GM19043 (cell line): ENCODE measurements around the gene CA11.

ENCODE experiments used
- ATAC-seq: cut with Tn5 transposase; IDR thresholded peaks from one replicate; pipeline ENCODE4 v1.9.1; 2021; ENCODE audit warnings: low read depth; ENCODE audit not compliant: unreplicated experiment

Gene CA11

GRCh38 chr19:48615231-48616040, 30.6 kb downstream of the CA11 start:
- no peak for ATAC-seq

- ATAC-seq, result no peak
Measured at GRCh38 chr19:48614436-48615230, 31.4 kb downstream of the CA11 start, which contains the start of gene FAM83E. Gene FAM83E, minus strand, starts transcription at chr19:48615076. Its CDS starts 1,704 bp downstream, at chr19:48613372.

- ATAC-seq, result no peak
Measured at GRCh38 chr19:48613852-48614435, 32.0 kb downstream of the CA11 start.

- ATAC-seq, result no peak
Measured at GRCh38 chr19:48613024-48613851, 32.7 kb downstream of the CA11 start.

GRCh38 chr19:48611872-48612271, 34.1 kb downstream of the CA11 start:
- no peak for ATAC-seq

- no peak for ATAC-seq
Measured at GRCh38 chr19:48609571-48610108, 36.3 kb downstream of the CA11 start.

GRCh38 chr19:48608798-48609263, 37.2 kb downstream of the CA11 start:
- ATAC-seq, result no peak

- ATAC-seq, result no peak
Measured at GRCh38 chr19:48607359-48607755, 38.6 kb downstream of the CA11 start.

- no peak for ATAC-seq
Measured at GRCh38 chr19:48606463-48607358, 39.3 kb downstream of the CA11 start, which contains the start of gene SPACA4. Gene SPACA4, plus strand, starts transcription at chr19:48606742. Its CDS starts 237 bp downstream, at chr19:48606979.

GRCh38 chr19:48603850-48604249, 42.1 kb downstream of the CA11 start:
- no peak for ATAC-seq

- ATAC-seq, result no peak
Measured at GRCh38 chr19:48603449-48603848, 42.5 kb downstream of the CA11 start.

GRCh38 chr19:48603001-48603400, 43.0 kb downstream of the CA11 start:
- ATAC-seq, result no peak

- ATAC-seq, result no peak
Measured at GRCh38 chr19:48600679-48601417, 45.1 kb downstream of the CA11 start.

GRCh38 chr19:48598996-48599700, 46.8 kb downstream of the CA11 start:
- ATAC-seq, result no peak

- no peak for ATAC-seq
Measured at GRCh38 chr19:48596679-48597465, 49.1 kb downstream of the CA11 start.

GRCh38 chr19:48596237-48596636, 49.8 kb downstream of the CA11 start:
- no peak for ATAC-seq

- ATAC-seq, result no peak
Measured at GRCh38 chr19:48595833-48596232, 50.2 kb downstream of the CA11 start.
